GM12873 (cell line): Measurements from ENCODE around the gene NKAPD1.
A peak's percentile ranks its signal among the peaks of the same experiment; 100 is the strongest.

Experiments used
- CTCF ChIP-seq: IDR thresholded peaks from 2 replicates; pipeline ENCODE4 v1.5.1; 2012; ENCODE audit warnings: low read depth, mild to moderate bottlenecking, moderate library complexity, low read length, control low read depth; ENCODE audit not compliant: insufficient read depth; ENCODE audit errors: missing control alignments

NKAPD1 gene

GRCh38 chr11:112058103-112058502 is 16.0 kb upstream of the NKAPD1 start:
- TF ChIP-seq CTCF: no peak

GRCh38 chr11:112062923-112063322 is 11.2 kb upstream of the NKAPD1 start:
- no peak for TF ChIP-seq CTCF

GRCh38 chr11:112082729-112083128 is 8.6 kb downstream of the NKAPD1 start:
- TF ChIP-seq CTCF: no peak

- no peak for TF ChIP-seq CTCF
These were observed 11.8 kb downstream of the NKAPD1 start for GRCh38 chr11:112085822-112086421.

- TF ChIP-seq CTCF: peak; percentile 39
These were observed 12.5 kb downstream of the NKAPD1 start, which contains the start of the genes SDHD and TIMM8B for GRCh38 chr11:112086422-112087191. Gene SDHD (plus strand): TSS chr11:112086873. CDS start chr11:112086908, 35 bp downstream. Gene TIMM8B (minus strand): TSS chr11:112086756. CDS start chr11:112086723, 33 bp downstream.

- no peak for TF ChIP-seq CTCF
These were observed 13.1 kb downstream of the NKAPD1 start for GRCh38 chr11:112087212-112087611.

GRCh38 chr11:112096194-112096593 is 22.1 kb downstream of the NKAPD1 start:
- no peak for TF ChIP-seq CTCF
